ENCODE measurements around the gene RBM11.

DNA sequence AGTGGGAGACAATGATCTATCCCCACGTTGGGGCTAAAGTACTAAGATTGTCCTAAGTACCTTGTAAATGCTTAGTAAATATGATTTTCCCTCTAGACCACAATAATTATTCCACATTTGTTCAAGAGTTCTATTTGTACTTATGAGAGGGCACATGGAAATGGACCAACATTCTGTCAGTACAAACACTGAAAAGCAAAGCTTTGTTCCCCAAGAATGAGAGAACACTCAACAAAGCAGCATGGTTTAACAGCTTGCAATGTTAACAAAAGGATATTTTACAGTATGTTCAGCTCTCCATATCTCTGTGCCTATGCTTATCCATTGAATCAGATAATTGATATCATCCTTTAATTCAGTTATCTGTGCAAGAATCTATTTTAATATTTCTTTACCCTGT, 35.4 kb downstream of the RBM11 start:
- TF ChIP-seq ZNF335 (tag by site-specific recombination; conservative IDR thresholded peaks at IDR 0.05) (no peak), ZNF184 (tag by site-specific recombination; IDR thresholded peaks at IDR 0.05) (no peak), ZNF391 (tag by site-specific recombination; IDR thresholded peaks at IDR 0.05; ENCODE audit: borderline replicate concordance, low read depth) (no peak)
- TF ChIP-seq, protein P1, sequence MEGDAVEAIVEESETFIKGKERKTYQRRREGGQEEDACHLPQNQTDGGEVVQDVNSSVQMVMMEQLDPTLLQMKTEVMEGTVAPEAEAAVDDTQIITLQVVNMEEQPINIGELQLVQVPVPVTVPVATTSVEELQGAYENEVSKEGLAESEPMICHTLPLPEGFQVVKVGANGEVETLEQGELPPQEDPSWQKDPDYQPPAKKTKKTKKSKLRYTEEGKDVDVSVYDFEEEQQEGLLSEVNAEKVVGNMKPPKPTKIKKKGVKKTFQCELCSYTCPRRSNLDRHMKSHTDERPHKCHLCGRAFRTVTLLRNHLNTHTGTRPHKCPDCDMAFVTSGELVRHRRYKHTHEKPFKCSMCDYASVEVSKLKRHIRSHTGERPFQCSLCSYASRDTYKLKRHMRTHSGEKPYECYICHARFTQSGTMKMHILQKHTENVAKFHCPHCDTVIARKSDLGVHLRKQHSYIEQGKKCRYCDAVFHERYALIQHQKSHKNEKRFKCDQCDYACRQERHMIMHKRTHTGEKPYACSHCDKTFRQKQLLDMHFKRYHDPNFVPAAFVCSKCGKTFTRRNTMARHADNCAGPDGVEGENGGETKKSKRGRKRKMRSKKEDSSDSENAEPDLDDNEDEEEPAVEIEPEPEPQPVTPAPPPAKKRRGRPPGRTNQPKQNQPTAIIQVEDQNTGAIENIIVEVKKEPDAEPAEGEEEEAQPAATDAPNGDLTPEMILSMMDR (tag by site-specific recombination; IDR thresholded peaks at IDR 0.05): no peak
